ENCODE measurements around the gene BLCAP.

Gene BLCAP

GRCh38 chr20:37565134-37565811 lies 37.6 kb upstream of the BLCAP start:
- Mint-ChIP-seq H3K9me3 (no peaks in the 10 kb centered on the region), H3K27me3 (ENCODE audit: low read depth) (peaks cover 23% of the 10 kb centered on the region), H3K27ac (peak overlapping the region; percentile 65 to 92 (median 69)), H3K36me3 (ENCODE audit: low read depth) (no peaks in the 10 kb centered on the region), H3K4me1 (peaks cover 51% of the 10 kb centered on the region), H3K4me3 (peak overlapping the region; percentile 8 to 61 (median 53))
- TF ChIP-seq CTCF (IDR thresholded peaks at IDR 0.05; ENCODE audit: unreplicated experiment in 3 of 3): no peak

- peaks cover 53% of the 10 kb centered on the region for H3K4me1 Mint-ChIP-seq
- no peaks in the 10 kb centered on the region for H3K36me3 Mint-ChIP-seq (ENCODE audit: low read depth)
These were observed 36.9 kb upstream of the BLCAP start for GRCh38 chr20:37564388-37565133.

GRCh38 chr20:37564016-37564387 lies 36.3 kb upstream of the BLCAP start:
- no peak overlapping the region for H3K4me3 Mint-ChIP-seq
- H3K27ac Mint-ChIP-seq: no peak overlapping the region
- peaks cover 26% of the 10 kb centered on the region for H3K27me3 Mint-ChIP-seq (ENCODE audit: low read depth)
- H3K4me1 Mint-ChIP-seq: peaks cover 48% of the 10 kb centered on the region
- H3K36me3 Mint-ChIP-seq (ENCODE audit: low read depth): no peaks in the 10 kb centered on the region
- TF ChIP-seq CTCF (IDR thresholded peaks at IDR 0.05; ENCODE audit: unreplicated experiment in 3 of 3): no peak
- H3K9me3 Mint-ChIP-seq: no peaks in the 10 kb centered on the region

More at GRCh38 chr20:37564388-37565133, 36.9 kb upstream of the BLCAP start:
- peaks cover 28% of the 10 kb centered on the region for H3K27me3 Mint-ChIP-seq (ENCODE audit: low read depth)
- peak overlapping the region in 2 of 3 experiments; percentile 65 to 69 for H3K27ac Mint-ChIP-seq
- H3K9me3 Mint-ChIP-seq: no peaks in the 10 kb centered on the region
- TF ChIP-seq CTCF (IDR thresholded peaks at IDR 0.05; ENCODE audit: unreplicated experiment in 3 of 3): peak; percentile 94 to 97 (median 96)
- no peak overlapping the region for H3K4me3 Mint-ChIP-seq

GRCh38 chr20:37562695-37563480 lies 35.2 kb upstream of the BLCAP start:
- peaks cover 39% of the 10 kb centered on the region for H3K4me1 Mint-ChIP-seq
- H3K4me3 Mint-ChIP-seq: no peak overlapping the region
- no peak overlapping the region for H3K27ac Mint-ChIP-seq
- H3K27me3 Mint-ChIP-seq (ENCODE audit: low read depth): peaks cover 19% of the 10 kb centered on the region
- H3K9me3 Mint-ChIP-seq: no peaks in the 10 kb centered on the region
- TF ChIP-seq CTCF (IDR thresholded peaks at IDR 0.05; ENCODE audit: unreplicated experiment in 3 of 3): no peak
- no peaks in the 10 kb centered on the region for H3K36me3 Mint-ChIP-seq (ENCODE audit: low read depth)

GRCh38 chr20:37560629-37561028 lies 33.0 kb upstream of the BLCAP start:
- H3K4me1 Mint-ChIP-seq: peaks cover 20% of the 10 kb centered on the region
- TF ChIP-seq CTCF (IDR thresholded peaks at IDR 0.05; ENCODE audit: unreplicated experiment in 3 of 3): no peak
- H3K36me3 Mint-ChIP-seq (ENCODE audit: low read depth): no peaks in the 10 kb centered on the region
- H3K27me3 Mint-ChIP-seq (ENCODE audit: low read depth): peaks cover 15% of the 10 kb centered on the region
- no peak overlapping the region for H3K27ac Mint-ChIP-seq
- H3K4me3 Mint-ChIP-seq: no peak overlapping the region
- no peaks in the 10 kb centered on the region for H3K9me3 Mint-ChIP-seq

All from nephron (organoid).